ENCODE results near the gene FNBP1.

The FNBP1 gene

DNA sequence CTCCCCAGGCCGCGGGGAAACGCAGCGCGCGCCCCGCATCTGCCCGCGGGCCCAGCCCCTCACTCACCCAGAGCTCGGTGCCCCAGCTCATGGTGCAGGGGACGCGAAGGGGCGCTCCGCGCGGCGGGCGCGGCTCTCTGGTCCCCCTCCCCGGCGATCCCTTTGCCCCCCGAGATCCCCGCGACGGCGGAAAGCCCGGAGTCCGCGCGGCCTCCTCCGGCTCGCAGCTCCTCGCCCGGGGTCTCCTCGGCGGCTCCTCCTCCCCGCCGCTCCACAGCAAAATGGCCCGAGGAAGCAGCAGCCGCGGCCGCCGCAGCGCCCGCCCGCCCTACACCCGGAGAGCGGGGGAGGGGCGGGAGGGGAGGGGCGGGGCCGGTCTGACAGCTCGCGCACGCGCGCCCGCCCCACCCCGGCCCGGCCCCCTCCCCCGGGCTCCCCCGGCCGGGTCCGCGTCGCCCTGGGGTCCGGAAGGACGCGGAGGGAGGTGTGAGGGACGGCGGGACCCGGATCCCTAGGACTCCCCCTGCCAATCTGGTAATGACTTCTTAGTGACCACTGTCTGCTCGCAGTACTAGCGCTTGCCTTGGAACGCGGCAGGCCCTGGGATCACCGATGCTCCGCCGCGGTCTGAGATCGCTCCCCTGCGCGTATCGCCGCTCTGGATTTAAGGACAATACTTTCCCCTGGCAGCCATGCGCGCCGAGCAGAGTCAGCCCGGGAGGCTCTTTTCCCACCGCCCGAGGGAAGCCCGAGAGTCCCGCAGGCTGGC lies at the start of gene FNBP1:
FNBP1 (minus strand) TSS at position 305 of the 769 bp plus-strand sequence; CDS start at position 91, 214 bp downstream.
- peak; percentile 49 for DNase-seq (ENCODE audit: low read depth)

DNA sequence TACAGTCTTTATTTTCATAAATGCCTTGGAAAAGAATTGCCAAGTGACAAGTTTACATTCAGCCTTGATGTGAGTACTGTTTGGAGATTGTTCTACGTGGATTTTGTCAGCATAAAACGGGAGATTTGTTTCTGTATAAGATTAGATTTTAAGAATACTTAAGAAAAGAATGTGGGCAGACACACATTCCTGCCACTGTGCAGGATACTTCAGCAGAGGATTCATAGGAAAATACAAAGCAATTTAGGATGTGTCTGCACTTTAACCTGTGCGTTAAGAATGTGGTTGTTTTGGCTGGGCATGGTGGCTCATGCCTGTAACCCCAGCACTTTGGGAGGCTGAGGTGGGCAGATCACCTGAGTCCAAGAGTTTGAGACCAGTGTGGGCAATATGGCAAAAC lies 47.9 kb upstream of the FNBP1 start:
- DNase-seq (ENCODE audit: low read depth) = no peak

DNA sequence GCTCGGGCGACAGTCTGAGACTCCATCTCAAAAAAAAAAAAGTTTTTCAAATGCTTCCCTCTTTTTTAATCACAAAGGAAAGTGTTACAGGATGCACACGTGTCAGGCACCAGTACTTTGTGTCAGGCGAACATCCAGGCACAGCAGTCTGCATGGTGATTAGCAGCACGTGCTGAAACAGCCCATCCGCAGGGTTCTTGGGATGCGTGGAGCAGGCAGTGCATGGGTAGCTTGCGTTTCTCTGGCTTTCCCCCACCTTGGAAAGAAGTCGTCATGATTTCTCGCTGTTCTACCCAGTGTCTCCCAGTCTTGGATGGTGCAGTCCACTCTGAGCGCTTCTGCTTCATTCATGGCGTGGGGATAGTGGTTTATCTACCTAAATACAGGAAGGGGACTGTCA lies 46.2 kb upstream of the FNBP1 start:
- no peak for DNase-seq (ENCODE audit: low read depth)

DNA sequence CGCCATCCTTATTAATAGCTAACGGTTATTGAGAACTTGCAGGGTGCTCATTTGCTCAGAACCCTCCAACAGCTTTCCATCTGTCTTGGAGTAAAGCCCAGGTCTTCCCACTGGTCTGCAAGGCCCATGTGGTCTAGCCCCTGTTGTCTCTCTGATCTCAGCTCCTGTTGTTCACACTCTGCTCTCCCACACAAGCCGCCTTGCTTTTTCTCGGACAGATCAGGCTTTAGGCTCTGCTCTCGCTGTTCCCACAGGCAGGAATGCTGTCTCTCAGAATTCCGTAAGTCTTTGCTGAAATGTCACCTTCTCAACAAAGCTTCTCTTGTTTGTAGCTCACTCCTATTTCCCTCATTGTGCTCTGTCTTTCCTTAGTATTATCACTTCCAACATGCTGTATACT lies 45.1 kb upstream of the FNBP1 start:
- no peak for DNase-seq (ENCODE audit: low read depth)

DNA sequence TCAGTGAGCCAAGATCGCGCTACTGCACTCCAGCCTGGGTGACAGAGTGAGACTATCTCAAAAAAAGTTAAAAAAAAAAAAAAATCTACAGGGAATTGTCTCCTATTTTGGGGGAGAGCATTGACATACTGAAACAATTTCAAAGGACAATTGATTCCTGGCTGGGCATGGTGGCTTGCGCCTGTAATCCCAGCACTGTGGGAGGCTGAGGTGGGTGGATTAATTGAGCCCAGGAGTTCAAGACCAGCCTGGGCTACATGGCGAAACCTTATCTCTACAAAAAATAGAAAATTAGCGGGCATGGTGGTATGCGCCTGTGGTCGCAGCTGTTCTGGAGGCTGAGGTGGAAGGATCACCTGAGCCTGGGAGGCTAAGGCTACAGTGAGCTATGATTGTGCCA lies 41.3 kb upstream of the FNBP1 start:
- no peak for DNase-seq (ENCODE audit: low read depth)

DNA sequence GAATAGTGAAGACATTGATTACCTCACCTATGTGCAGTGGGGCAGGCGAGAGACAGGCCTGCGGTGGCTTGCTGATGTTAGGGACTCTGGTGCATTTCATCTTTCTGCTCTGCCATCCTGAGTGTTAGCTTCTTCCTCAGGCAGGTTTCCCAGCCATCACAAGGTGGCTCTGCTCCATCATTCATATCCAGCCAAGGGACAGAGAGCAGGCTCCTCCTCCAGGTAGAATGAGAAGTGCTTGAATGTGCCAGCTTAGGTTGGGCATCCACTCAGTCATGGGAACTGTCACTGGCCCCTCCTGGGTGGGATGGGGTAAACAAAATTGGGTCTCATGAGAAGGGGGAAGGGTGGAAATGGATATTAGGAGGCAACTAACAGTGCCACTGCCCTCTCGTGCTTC lies 35.6 kb upstream of the FNBP1 start:
- no peak for DNase-seq (ENCODE audit: low read depth)

DNA sequence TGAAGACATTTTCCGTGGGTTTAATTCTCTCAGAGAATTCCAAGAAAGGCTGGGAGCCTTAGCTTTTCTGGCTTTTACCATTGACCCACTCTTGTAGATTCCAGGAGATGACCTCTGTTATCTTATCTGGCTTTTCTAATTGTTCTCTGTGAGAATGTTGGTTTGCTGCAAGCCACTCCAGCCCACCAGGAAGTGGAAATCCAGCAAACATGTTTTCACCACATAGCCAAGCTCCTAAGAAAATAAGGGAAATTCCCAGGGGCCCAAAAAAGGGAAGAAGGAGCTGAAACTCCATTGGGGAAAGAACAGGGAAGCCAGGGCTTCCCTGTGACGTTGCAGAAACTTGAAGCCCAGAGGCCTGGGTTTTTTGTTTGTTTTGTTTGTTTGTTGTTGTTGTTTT lies 30.4 kb upstream of the FNBP1 start:
- DNase-seq (ENCODE audit: low read depth) = no peak

DNA sequence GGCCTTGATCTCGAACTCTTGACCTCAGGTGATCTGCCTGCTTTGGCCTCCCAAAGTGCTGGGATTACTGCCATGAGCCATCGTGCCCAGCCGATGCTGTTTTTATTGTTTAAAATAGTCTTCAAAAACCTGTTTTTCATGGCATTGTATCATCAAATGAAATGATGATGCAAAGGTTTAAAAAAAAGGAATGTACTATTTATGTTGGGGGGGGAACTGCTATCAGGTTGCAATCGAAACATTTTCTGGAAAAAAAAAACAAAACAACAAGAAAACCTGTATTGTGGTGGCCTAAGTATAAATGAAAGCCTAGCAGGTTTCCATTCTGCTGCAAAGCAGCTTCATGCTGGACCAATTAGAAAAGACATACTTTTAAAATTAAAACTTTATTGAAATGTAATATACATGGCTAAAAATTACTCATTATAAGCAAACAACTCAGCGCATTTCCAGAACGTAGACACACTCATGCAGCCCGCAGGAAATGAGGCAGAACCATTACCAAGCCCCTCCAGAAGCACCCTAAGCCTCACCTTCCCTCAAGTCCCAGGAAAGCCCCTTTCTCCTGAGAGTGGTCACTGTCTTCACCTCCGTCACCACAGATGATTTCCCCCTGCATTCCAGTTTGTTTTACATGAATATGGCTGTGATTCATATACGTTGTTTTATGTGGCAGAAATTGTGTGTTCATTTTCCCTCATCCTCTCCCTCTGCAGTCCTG lies 29.7 kb upstream of the FNBP1 start:
- DNase-seq (ENCODE audit: low read depth) = no peak

DNA sequence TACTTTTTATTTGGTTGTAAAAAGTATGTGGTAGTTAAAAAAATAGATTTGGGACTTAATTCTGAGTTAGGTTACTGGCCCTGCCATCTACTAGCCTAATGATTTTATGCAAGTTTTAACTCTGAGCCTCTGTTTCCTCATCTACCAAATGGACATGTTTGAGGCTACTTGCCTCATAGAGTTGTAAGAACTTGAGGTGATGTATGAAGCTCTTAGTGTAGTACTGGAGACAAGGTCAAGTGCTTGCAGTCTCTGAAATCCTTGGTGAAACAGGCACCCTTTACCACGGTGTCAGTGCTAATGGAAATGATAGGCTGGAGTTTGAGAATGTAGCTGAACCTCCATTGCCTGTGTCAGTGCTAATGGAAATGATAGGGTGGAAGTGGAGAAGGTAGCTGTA lies 26.1 kb upstream of the FNBP1 start:
- no peak for DNase-seq (ENCODE audit: low read depth)

DNA sequence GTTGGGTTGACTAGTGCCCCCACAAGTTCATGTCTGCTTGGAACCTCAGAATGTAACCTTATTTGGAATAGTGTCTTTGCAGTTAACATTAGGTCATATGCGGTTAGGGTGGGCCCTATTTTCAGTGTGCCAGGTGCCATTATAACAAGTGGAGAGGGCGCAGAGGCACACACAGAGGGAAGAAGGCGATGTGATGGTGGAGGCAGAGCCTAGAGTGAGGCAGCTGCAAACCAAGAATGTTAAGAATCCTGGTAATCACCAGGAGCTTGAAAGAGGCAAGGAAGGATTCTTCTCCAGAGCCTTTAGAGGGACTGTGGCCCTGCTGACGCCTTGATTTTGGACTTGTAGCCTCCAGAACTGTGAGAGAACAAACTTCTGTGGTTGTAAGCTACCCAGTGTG lies 21.6 kb upstream of the FNBP1 start:
- no peak for DNase-seq (ENCODE audit: low read depth)

DNA sequence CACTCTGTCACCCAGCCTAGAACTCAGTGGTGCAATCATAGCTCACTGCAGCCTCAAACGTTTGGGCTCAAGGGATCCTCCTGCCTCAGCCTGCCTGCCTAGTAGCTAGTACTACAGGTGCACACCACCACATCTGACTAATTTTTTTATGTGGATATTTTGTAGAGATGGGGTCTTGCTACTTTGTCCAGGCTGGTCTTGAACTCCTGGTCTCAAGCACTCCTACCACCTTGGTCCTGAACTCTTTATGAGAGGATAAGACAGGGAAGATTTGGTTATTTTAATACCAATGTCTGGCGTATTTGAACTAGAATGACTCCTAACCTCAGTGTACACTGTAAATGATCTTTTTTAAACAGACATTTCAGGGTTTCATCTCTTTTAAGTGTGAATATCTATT lies 19.8 kb upstream of the FNBP1 start:
- DNase-seq (ENCODE audit: low read depth) = no peak

DNA sequence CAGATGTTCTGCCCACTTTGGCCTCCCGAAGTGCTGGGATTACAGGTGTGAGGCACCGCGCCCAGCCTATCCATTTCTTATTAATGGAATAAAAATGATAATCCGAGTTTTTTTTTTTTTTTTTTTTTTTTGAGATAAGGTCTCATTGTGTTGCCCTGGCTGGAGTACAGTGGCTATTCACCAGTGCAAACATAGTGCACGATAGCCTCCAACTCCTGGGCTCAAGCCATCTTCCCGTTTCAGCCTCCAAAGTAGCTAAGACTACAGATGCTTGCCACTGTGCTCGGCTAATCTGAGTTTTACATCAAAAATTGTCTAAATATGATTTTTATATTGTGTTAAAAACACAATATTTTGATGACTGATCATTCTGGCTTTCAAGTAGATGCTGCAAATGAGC lies 17.3 kb upstream of the FNBP1 start:
- DNase-seq (ENCODE audit: low read depth) = no peak

DNA sequence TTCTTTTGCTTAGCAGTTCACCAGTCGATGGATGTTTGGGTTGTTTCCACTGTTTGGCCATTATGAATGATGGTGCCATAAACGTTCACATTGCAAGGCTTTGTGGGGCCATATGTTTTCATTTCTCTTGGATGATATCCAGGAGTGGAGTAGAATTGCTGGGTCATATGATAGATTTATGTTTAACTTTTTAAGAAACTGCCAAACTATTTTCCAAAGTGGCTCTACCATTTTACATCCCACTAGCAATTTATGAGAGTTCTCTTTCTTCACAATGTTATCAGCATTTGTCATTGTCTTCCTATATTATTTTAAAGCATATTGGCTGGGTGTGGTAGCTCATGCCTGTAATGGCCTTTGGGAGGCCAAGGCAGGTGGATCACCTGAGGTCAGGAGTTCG lies 15.9 kb upstream of the FNBP1 start:
- DNase-seq (ENCODE audit: low read depth) = no peak

DNA sequence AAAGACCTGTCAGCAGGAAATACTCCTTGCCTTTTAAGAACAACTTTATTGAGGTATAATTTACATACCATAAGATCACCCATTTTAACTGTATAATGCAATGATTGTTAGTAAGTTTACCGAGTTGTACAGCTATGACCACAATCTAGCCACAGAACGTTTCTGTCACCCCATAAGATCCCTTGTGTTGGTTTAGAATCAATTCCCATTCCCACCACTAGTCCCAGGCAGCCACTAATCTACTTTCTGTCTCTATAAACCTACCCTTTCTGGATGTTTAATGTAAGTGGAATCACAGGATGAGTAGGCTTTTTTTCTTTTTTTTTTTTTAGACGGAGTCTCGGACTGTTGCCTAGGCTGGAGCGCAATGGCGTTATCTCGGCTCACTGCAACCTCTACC lies 15.2 kb upstream of the FNBP1 start:
- no peak for DNase-seq (ENCODE audit: low read depth)

DNA sequence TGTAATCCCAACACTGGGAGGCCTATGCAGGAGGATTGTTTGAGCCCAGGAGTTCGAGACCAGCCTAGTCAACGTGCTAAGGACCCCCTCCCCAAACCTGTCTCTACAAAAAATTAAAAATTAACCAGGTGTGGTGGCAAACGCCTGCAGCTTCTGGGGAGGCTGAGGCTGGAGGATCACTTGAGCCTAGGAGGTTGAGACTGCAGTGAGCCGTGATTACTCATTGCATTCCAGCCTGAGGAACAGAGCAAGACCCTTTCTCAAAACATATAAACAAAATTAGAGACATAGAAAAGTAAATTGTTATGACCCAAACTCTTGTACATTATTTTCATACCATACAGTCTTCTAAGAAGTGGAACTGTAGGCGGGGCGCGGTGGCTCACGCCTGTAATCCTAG lies 11.8 kb upstream of the FNBP1 start:
- DNase-seq (ENCODE audit: low read depth) = no peak

DNA sequence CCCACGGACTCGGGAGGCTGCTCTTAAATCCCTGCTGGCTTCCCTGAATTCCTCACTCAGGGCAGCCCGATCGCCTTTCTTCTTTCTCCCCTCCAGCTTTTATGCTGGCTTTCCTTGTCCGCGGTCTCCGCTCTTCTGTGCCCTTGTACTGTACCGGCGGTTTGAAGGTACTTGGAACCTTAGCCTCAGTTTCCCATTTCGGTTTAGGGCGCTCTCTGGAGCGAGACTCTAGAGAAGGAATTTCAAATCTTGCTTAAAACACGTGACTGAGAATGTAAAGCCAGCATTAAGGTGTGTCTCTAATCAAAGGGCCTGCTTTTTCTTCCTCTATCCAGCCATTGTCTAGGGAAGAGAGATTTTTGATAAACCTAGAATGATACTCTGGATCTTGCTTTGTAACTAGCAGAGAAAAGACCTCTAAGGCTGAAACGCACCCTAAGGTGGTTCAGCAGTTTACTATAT lies 11.4 kb upstream of the FNBP1 start:
- DNase-seq (ENCODE audit: low read depth) = no peak

DNA sequence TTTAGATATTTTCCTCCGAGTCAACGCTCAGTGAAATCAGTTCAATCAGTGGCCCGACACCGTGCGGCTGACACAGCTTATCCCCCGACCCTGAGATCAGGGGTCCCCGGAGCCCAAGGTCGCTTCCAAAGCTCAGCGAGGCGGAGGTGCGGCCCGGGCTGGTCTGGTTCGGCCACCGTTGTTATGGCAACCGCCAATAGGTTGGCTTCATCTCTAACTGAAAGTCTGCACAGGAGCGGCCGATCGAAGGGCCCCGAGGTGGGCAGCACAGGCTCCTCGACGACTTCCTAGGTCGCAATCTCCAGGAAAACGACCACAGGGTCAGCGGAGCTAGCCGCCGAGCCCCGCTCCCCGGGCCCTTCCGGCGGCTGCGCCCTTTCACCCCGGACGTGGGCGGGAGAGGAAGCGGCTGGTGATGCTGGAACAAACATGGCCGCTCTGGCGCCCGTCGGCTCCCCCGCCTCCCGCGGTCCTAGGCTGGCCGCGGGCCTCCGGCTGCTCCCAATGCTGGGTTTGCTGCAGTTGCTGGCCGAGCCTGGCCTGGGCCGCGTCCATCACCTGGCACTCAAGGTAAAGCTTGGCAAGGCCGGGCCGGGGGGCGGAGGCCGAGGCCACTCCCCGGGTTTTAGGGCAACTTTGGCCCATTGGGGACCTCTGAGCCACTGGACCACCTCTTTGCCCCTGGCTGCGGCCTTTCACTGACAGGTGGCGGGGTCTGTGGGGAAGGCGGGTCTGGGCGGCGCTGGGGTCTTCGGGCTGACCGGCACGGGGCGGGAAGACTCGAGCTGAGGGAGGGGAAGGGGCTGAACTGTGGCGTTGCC lies 10.7 kb upstream of the FNBP1 start, which contains the start of gene GPR107:
GPR107 (plus strand) TSS at position 403 of the 821 bp plus-strand sequence; CDS start at position 430, 27 bp downstream.
- no peak for DNase-seq (ENCODE audit: low read depth)

DNA sequence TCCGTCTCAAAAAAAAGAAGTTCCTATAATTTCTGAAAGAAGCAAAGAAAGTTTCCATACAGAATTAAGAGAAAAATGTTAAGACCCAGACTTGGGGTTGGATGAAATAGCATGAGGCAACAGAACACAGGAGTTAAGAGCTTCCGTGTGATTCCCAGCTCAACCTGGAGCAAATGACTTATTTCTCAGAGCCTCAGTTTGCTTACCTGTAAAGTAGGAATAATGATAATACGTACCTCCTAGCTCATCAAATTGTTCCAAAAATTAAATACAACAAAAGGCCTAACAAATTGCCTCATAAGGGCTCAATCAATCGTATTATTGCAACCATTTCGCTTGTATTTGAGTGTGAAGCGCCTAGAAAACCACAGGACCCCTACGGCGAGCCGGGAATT lies 10.1 kb upstream of the FNBP1 start:
- DNase-seq (ENCODE audit: low read depth) = no peak

DNA sequence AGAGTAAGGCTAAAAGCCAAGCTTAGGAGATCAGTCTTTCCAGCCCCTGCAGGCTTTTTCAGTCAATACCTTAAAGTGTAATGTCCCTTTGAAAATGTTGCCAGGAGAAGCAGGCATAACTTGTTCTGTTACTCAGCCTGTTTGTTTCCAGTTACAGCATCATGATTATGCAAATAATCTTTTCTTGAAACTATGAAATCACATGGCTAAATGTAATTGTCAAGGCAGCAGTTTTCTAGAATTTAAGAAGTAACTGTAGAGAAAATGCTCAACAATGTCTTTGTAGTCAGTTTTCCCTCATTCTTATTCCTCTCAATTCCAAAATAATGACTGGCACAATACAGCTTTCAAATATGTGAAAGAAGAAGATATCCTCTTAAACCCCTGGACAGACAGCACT lies 8.9 kb upstream of the FNBP1 start:
- no peak for DNase-seq (ENCODE audit: low read depth)

DNA sequence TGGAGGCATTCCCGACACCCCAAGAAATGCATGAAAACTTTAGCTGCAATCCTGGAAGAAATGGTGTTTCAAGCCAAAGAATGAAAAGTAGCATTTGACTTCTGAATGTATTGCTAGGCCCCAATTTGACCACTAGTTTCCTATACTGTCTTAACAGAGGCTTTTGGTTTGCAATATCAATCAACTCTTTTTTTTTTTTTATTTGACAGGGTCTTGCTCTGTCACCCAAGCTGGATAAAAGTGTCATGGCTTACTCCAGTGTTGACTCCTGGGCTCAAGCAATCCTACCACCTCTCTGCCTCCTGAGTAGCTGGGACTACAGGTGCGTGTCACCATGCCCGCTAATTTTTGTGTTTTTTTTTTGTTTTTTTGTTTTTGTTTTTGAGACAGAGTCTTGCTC lies 7.5 kb upstream of the FNBP1 start:
- no peak for DNase-seq (ENCODE audit: low read depth)

DNA sequence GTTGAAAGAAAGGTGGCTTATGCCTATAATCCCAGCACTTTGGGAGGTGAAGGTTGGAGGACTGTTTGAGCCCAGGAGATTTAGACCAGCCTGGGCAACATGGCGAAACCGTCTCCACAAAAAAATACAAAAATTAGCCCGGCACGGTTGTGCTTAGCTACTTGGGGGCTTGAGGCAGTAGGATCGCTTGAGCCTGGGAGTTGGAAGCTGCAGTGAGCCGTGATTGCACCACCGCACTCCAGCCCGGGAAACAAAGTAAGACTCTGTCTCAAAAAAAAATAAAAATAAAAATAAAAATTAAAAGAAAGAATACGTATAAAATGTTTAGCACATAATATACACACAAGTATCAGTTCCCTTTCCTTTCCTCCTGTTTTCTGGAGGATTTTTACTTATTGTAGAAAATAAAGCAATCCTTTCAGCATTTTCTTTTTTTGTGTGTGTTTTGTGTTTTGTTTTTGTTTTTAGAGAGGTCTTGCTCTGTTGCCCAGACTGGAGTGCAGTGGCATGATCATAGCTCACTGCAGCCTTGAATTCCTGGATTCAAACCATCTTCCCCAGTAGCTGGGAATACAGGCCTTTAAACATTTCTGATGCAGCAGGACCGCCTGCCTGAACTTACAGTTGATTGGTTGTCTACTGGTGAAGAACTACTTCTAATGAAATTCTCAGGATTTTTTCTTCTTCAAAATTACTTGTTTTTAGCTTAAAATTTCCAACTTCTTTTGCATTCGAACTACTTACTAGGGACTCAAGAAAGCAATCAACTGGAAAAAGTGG lies 6.6 kb upstream of the FNBP1 start:
- no peak for DNase-seq (ENCODE audit: low read depth)

All from fibroblast of the conjunctiva (primary cell).